Left lung (tissue), 14 donors: Measurements from ENCODE around the gene HDAC6. TPM values are rescaled to one million over a fixed set of nuclear protein-coding genes. Genes with fewer than 3 reads are reported as not detected.
A peak's percentile ranks its signal among the peaks of the same experiment; 100 is the strongest.

Experiments used
- ATAC-seq: fragments of 200-7000 bp; cut with Tn5 transposase; one replicate; pipeline ENCODE4 v1.9.1; 2020; ENCODE audit warnings: moderate library complexity
- DNase-seq, 4 donors: peaks; one replicate each; pipeline ENCODE4 v3.0.0-alpha.2; 2013 to 2020
- H3K27ac ChIP-seq, 2 donors: fragments of 200-600 bp; sonication (generic) in 1 of 2; one replicate each; pipeline versions ENCODE4 v1.5.0 to v1.8.0; 2020 to 2021
- H3K27me3 ChIP-seq, 2 donors: fragments of 200-600 bp; sonication (generic) in 1 of 2; one replicate each; pipeline versions ENCODE4 v1.5.0 to v1.8.0; 2020 to 2021
- H3K36me3 ChIP-seq, 2 donors: fragments of 200-600 bp; sonication (generic) in 1 of 2; one replicate each; pipeline versions ENCODE4 v1.5.0 to v1.8.0; 2020 to 2021
- H3K4me1 ChIP-seq, 2 donors: fragments of 200-600 bp; one replicate each; pipeline ENCODE4 v1.8.0; 2021
- H3K4me3 ChIP-seq, 2 donors: fragments of 200-600 bp; sonication (generic) in 1 of 2; one replicate each; pipeline versions ENCODE4 v1.5.0 to v1.8.0; 2020 to 2021; ENCODE audit warnings: mild to moderate bottlenecking in 1 of 2
- H3K9me3 ChIP-seq, 2 donors: fragments of 200-600 bp; sonication (generic) in 1 of 2; one replicate each; pipeline versions ENCODE4 v1.5.0 to v1.8.0; 2020 to 2021
- intact Hi-C, 2 donors: fragments of 100-400 bp; cut with DNase I; formaldehyde crosslinking; loops; one replicate each; pipeline versions ENCODE4 v1.11.2 to v1.14.2; 2022
- long read RNA-seq, 12 donors: library from polyadenylated mRNA in 2 of 12; unstranded in 2 of 12; transcript quantifications; one replicate each; pipeline ENCODE4 v2.0.0 and lab custom pipeline, GENCODE V29; 2019 to 2026
- polyA plus RNA-seq, 6 donors: library from polyadenylated mRNA; unstranded; fragments of 120-200 nt; gene quantifications; one replicate each; pipeline ENCODE4 v1.2.1, GENCODE V29; 2013; ENCODE audit not compliant: insufficient read length in 6 of 6
- total RNA-seq, 2 donors: library from RNA; stranded (reverse); fragmentation: NEBNext Ultra II Directional; extraction: Animal tissue kit (Norgen Biotek cat#: 25700); gene quantifications; one replicate each; pipeline ENCODE4 v1.2.1, GENCODE V29; 2021
- TF ChIP-seq, protein P1 (sequence below), 2 donors: fragments of 200-600 bp; sonication (generic) in 1 of 2; IDR thresholded peaks; one replicate each; pipeline versions ENCODE4 v1.5.0 to v1.8.0; 2021; ENCODE audit warnings: antibody characterized with exemption in 2 of 2
- donor health status: DM: no; HTN: yes; CAD: no.
- donor health status: DM: no; HTN: no; CAD: no.

HDAC6 gene
- 10 to 100 TPM; 76.7 to 82.9 TPM for total RNA-seq
- polyA plus RNA-seq: 100 to 1,000 TPM; 149 to 199 (median 166) TPM
- long read RNA-seq, donor 1, full-length matches to known transcripts: 7 of 32 reads
- long read RNA-seq, donor 1, partial matches to known transcripts: 25 of 32 reads
- long read RNA-seq, donor 1, other reads (novel, unspliced or antisense): 0 of 32 reads
- long read RNA-seq, donor 2, full-length matches to known transcripts: 6 of 19 reads
- long read RNA-seq, donor 2, partial matches to known transcripts: 13 of 19 reads
- long read RNA-seq, donor 2, other reads (novel, unspliced or antisense): 0 of 19 reads
- long read RNA-seq, donor 3, full-length matches to known transcripts: 6 of 11 reads
- long read RNA-seq, donor 3, partial matches to known transcripts: 5 of 11 reads
- long read RNA-seq, donor 3, other reads (novel, unspliced or antisense): 0 of 11 reads
- long read RNA-seq, donor 4, partial matches to known transcripts: 3 of 4 reads
- long read RNA-seq, donor 4, other reads (novel, unspliced or antisense): 1 of 4 reads
- long read RNA-seq, donor 5, full-length matches to known transcripts: 7 of 15 reads
- long read RNA-seq, donor 5, partial matches to known transcripts: 8 of 15 reads
- long read RNA-seq, donor 5, other reads (novel, unspliced or antisense): 0 of 15 reads
- long read RNA-seq, donor 6, full-length matches to known transcripts: 2 of 17 reads
- long read RNA-seq, donor 6, partial matches to known transcripts: 15 of 17 reads
- long read RNA-seq, donor 6, other reads (novel, unspliced or antisense): 0 of 17 reads
- long read RNA-seq, donor 7, full-length matches to known transcripts: 6 of 6 reads
- long read RNA-seq, donor 7, partial matches to known transcripts: 0 of 6 reads
- long read RNA-seq, donor 7, other reads (novel, unspliced or antisense): 0 of 6 reads
- long read RNA-seq, donor 8, full-length matches to known transcripts: 7 of 17 reads
- long read RNA-seq, donor 8, partial matches to known transcripts: 10 of 17 reads
- long read RNA-seq, donor 8, other reads (novel, unspliced or antisense): 0 of 17 reads
- long read RNA-seq, donor 9: 0 reads
- long read RNA-seq, donor 10, partial matches to known transcripts: 1 of 1 reads
- long read RNA-seq, donor 10, other reads (novel, unspliced or antisense): 0 of 1 reads
- long read RNA-seq, donor 11, full-length matches to known transcripts: 5 of 2,394 reads
- long read RNA-seq, donor 11, partial matches to known transcripts: 2,320 of 2,394 reads
- long read RNA-seq, donor 11, other reads (novel, unspliced or antisense): 69 of 2,394 reads
- long read RNA-seq, donor 12, full-length matches to known transcripts: 5 of 17 reads
- long read RNA-seq, donor 12, partial matches to known transcripts: 12 of 17 reads
- long read RNA-seq, donor 12, other reads (novel, unspliced or antisense): 0 of 17 reads

DNA sequence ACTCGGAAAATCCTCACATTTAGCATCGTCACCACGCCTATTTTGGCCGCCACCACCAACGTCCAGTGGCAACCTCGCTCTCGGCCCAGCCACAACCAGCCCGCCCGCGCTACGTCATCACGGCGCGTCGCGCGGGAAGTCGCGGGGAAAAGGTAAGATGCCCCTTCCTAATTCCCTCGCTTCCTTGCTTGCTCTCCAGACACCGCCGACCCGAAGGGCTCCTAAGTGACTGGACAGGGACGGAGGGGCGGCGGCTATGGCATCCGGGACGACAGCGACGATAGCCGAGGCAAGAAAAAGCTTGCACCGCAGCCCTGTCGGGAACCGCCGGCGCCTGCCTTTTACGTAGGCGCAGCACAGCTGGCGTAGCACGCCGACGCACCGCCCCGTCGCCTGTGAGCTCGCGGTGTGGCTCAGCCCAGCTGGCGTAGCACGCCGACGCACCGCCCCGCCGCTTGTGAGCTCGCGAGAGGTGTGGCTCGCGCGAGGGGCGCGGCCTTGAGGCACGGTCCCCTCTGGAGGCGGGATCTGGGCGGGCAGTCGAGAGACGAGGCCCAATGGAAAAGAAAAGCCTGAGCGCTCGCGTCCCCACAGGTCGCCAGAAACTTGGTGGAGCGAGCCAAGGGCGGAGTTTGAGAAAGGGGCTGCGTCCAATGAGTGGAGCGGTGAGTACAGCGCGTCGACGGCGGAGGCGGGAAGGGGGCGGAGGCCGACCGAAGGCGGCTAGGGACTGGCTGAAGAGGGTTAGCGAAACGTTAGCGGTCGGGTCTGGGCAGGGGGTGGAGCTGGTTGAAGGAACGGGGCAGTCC, at the start of gene HDAC6:
Gene HDAC6, plus strand, starts transcription at position 788 of the 809 bp plus-strand sequence. CDS start 626 bp downstream, outside the sequence.
- intact Hi-C loops: no loop called here
- Histone ChIP-seq H3K27me3 (no peaks in the 10 kb centered on the region), H3K4me1 (no peaks in the 10 kb centered on the region), H3K27ac (peak within 1 kb of the TSS; percentile 89 to 95), H3K4me3 (peak within 1 kb of the TSS; percentile 44 to 52), H3K36me3 (peaks cover 0 to 7% of the 10 kb centered on the region in 2 donors), H3K9me3 (no peaks in the 10 kb centered on the region)
- ATAC-seq (peak; percentile 94), DNase-seq (peak; percentile 95 to 99 (median 96))
- TF ChIP-seq, protein P1, sequence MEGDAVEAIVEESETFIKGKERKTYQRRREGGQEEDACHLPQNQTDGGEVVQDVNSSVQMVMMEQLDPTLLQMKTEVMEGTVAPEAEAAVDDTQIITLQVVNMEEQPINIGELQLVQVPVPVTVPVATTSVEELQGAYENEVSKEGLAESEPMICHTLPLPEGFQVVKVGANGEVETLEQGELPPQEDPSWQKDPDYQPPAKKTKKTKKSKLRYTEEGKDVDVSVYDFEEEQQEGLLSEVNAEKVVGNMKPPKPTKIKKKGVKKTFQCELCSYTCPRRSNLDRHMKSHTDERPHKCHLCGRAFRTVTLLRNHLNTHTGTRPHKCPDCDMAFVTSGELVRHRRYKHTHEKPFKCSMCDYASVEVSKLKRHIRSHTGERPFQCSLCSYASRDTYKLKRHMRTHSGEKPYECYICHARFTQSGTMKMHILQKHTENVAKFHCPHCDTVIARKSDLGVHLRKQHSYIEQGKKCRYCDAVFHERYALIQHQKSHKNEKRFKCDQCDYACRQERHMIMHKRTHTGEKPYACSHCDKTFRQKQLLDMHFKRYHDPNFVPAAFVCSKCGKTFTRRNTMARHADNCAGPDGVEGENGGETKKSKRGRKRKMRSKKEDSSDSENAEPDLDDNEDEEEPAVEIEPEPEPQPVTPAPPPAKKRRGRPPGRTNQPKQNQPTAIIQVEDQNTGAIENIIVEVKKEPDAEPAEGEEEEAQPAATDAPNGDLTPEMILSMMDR (IDR thresholded peaks at IDR 0.05): peak in 1 of 2 donors; percentile 20

DNA sequence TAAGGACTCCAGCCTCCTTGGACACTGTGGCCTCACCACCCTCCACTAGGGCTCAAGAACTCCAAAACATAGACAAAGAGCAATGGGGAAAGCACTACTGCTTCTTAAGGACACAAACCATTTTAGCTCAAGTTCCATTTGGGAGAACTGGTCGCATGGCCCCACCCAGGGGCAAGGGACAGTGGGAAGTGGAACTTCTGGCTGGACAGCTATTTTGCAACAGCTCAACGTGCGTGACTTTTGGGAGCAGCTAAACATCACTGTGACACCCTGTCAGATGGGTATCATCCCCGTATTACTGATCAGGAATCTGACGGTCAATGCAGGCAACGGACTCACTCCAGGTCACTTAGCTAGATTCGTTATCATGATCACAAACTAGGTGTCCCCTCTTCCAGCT, 49.4 kb upstream of the HDAC6 start:
- no peaks in the 10 kb centered on the region for H3K4me1 ChIP-seq
- ATAC-seq (no peak), DNase-seq (no peak)
- no peak overlapping the region for H3K27ac ChIP-seq
- H3K9me3 ChIP-seq: no peaks in the 10 kb centered on the region
- TF ChIP-seq, protein P1 (IDR thresholded peaks at IDR 0.05): no peak
- no peak overlapping the region for H3K4me3 ChIP-seq
- intact Hi-C loops: no loop called here
- no peaks in the 10 kb centered on the region for H3K27me3 ChIP-seq
- H3K36me3 ChIP-seq: no peaks in the 10 kb centered on the region

DNA sequence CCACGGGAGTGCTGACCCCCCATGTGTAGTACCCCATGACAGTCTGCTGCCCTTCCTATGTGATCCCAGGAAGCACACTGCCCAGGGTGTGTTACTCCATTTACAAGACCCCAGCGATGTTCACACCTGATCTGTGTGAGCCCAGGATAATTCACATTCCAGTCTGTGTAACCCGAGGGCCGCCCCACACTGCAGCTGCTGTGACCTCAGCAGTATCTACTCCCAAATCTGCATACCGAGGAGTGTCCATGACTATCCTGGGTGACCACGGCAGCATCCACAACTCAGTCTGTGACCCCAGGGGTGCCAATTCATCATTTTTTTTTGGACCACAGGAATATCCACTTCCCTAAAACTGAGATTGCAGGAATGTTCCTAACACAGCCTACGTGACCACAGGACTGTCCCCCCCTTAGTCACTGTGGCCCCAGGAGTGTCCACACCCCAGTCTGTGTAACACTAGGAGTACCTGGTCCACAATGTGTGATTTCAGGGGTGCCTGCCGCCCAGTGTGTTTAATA, 48.1 kb upstream of the HDAC6 start:
- Histone ChIP-seq H3K4me1 (no peaks in the 10 kb centered on the region), H3K27ac (no peak overlapping the region), H3K4me3 (no peak overlapping the region), H3K27me3 (no peaks in the 10 kb centered on the region), H3K9me3 (no peaks in the 10 kb centered on the region), H3K36me3 (no peaks in the 10 kb centered on the region)
- no peak for DNase-seq
- intact Hi-C loops: no loop called here
- TF ChIP-seq, protein P1 (IDR thresholded peaks at IDR 0.05): no peak
- ATAC-seq: no peak

DNA sequence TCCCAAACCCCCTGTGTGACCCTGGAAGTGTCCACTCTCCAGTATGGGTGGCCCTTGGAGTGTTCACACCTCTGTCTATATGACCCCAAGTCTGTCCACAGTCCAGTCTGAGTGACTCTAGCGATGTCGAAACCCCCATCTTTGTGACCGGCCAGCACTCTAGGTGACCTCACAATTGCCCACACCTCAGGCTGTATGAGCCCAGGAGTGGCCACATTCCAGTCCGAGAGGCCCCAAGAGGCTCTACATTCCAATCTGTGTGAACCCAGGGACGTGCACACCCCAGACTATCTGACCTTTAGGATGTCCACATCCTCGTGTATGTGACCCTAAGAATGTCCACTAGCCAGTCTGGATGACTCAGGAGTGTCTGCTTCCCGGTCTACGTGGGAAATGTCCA, 47.6 kb upstream of the HDAC6 start:
- no peaks in the 10 kb centered on the region for H3K4me1 ChIP-seq
- no peaks in the 10 kb centered on the region for H3K27me3 ChIP-seq
- no peak overlapping the region for H3K4me3 ChIP-seq
- TF ChIP-seq, protein P1 (IDR thresholded peaks at IDR 0.05): no peak
- intact Hi-C loops: no loop called here
- no peak for DNase-seq
- no peak for ATAC-seq
- no peak overlapping the region for H3K27ac ChIP-seq
- no peaks in the 10 kb centered on the region for H3K36me3 ChIP-seq
- no peaks in the 10 kb centered on the region for H3K9me3 ChIP-seq
